ENCODE measurements around the gene RXFP3.

DNA sequence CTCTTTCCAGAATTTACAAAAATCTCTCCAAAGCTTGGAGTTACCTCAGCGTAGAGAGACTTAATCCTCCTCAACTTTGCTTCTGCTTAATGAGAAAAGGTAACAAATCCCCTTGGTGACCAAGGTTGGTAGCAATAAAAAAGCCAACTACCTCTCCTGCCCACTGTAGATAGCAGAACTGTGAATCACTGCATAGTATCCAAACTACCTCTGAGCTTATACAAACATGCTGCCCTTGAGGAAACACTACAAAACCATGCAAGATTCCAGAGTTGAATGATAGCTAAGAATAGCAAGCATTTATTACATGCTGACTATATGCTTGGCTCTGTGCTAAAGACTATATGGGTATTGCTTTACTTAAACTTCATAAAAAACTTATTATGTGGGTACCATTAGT, 41.6 kb upstream of the RXFP3 start:
- TF ChIP-seq, protein P1, sequence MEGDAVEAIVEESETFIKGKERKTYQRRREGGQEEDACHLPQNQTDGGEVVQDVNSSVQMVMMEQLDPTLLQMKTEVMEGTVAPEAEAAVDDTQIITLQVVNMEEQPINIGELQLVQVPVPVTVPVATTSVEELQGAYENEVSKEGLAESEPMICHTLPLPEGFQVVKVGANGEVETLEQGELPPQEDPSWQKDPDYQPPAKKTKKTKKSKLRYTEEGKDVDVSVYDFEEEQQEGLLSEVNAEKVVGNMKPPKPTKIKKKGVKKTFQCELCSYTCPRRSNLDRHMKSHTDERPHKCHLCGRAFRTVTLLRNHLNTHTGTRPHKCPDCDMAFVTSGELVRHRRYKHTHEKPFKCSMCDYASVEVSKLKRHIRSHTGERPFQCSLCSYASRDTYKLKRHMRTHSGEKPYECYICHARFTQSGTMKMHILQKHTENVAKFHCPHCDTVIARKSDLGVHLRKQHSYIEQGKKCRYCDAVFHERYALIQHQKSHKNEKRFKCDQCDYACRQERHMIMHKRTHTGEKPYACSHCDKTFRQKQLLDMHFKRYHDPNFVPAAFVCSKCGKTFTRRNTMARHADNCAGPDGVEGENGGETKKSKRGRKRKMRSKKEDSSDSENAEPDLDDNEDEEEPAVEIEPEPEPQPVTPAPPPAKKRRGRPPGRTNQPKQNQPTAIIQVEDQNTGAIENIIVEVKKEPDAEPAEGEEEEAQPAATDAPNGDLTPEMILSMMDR (IDR thresholded peaks at IDR 0.05; ENCODE audit: low read depth, low read length) = no peak
- TF ChIP-seq, protein P2, sequence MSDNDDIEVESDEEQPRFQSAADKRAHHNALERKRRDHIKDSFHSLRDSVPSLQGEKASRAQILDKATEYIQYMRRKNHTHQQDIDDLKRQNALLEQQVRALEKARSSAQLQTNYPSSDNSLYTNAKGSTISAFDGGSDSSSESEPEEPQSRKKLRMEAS (IDR thresholded peaks at IDR 0.05; ENCODE audit: low read depth, low read length) = no peak
- TF ChIP-seq POLR2A (IDR thresholded peaks at IDR 0.05; ENCODE audit: extremely low read depth, insufficient read length) = no peak
- no peak for TF ChIP-seq MYC (IDR thresholded peaks at IDR 0.05; ENCODE audit: low read depth, low read length)
